HEK293 (cell line): ENCODE measurements around the gene SPACA4.

Source experiments
- CTCF ChIA-PET: fragments of 350-600 bp; formaldehyde crosslinking; extraction: SDS; loops from one replicate; lab custom pipeline; 2021; ENCODE audit warnings: antibody characterized with exemption; lab: Yijun Ruan, JAX
- POLR2A ChIA-PET: fragments of 300-600 bp; formaldehyde crosslinking; extraction: SDS; loops from one replicate; lab custom pipeline; 2020; ENCODE audit warnings: antibody characterized with exemption, inconsistent platforms; lab: Yijun Ruan, JAX
- H3K27ac ChIP-seq: fragments of 200-500 bp; sonication (Bioruptor generic); 2 replicates; pipeline ENCODE4 v1.5.1; 2014; ENCODE audit warnings: low read depth, low read length, control low read depth, inconsistent platforms; ENCODE audit errors: extremely low read depth
- H3K36me3 ChIP-seq, 2 experiments: fragments of 200-500 bp in 1 of 2; sonication (Bioruptor generic) in 1 of 2; 1 replicate in 1 of 2; 2 replicates in 1 of 2; pipeline ENCODE4 v1.5.1; 2014 to 2017; ENCODE audit warnings: inconsistent platforms in 2 of 2, low read length in 2 of 2; ENCODE audit not compliant: control insufficient read depth in 2 of 2, insufficient read depth in 1 of 2
- H3K4me1 ChIP-seq: fragments of 200-500 bp; sonication (Bioruptor generic); 2 replicates; pipeline ENCODE4 v1.5.1; 2014; ENCODE audit warnings: mild to moderate bottlenecking, low read length, inconsistent platforms; ENCODE audit not compliant: control insufficient read depth, insufficient read depth
- H3K4me3 ChIP-seq: 2 replicates; pipeline ENCODE4 v1.5.1; 2011; ENCODE audit warnings: low read depth, mild to moderate bottlenecking, control low read depth, low read length, moderate library complexity
- H3K9me3 ChIP-seq: fragments of 200-500 bp; sonication (Bioruptor generic); 2 replicates; pipeline ENCODE4 v1.5.1; 2014; ENCODE audit warnings: low read depth, low read length, inconsistent platforms; ENCODE audit not compliant: control insufficient read depth, insufficient read depth
- EGR2 ChIP-seq: fragments of 450-650 bp; formaldehyde crosslinking; IDR thresholded peaks from 2 replicates; pipeline ENCODE4 v1.5.1; 2016; ENCODE audit warnings: low read depth, missing biosample characterization, missing genetic modification characterization
- FEZF1 ChIP-seq: fragments of 450-650 bp; formaldehyde crosslinking; IDR thresholded peaks from 2 replicates; pipeline ENCODE4 v1.5.1; 2016; ENCODE audit warnings: missing biosample characterization, missing genetic modification characterization
- GLIS1 ChIP-seq: fragments of 450-650 bp; formaldehyde crosslinking; IDR thresholded peaks from 2 replicates; pipeline ENCODE4 v1.5.1; 2016; ENCODE audit warnings: missing biosample characterization, missing genetic modification characterization
- HOXD13 ChIP-seq: sonication (generic); formaldehyde crosslinking; IDR thresholded peaks from 2 replicates; pipeline ENCODE4 v1.8.0; 2022; ENCODE audit warnings: missing genetic modification reagents, borderline replicate concordance
- MZF1 ChIP-seq: fragments of 450-650 bp; formaldehyde crosslinking; IDR thresholded peaks from 2 replicates; pipeline ENCODE4 v1.5.1; 2017; ENCODE audit warnings: missing biosample characterization, missing genetic modification characterization, borderline replicate concordance
- REPIN1 ChIP-seq: fragments of 450-650 bp; formaldehyde crosslinking; IDR thresholded peaks from 2 replicates; pipeline ENCODE4 v1.5.1; 2017; ENCODE audit warnings: missing biosample characterization, missing genetic modification characterization, low read depth
- SCRT2 ChIP-seq: fragments of 450-650 bp; formaldehyde crosslinking; IDR thresholded peaks from 2 replicates; pipeline ENCODE4 v1.5.1; 2016; ENCODE audit warnings: missing biosample characterization, missing genetic modification characterization
- ZFP37 ChIP-seq: fragments of 450-650 bp; formaldehyde crosslinking; IDR thresholded peaks from 2 replicates; pipeline ENCODE4 v1.5.1; 2016; ENCODE audit warnings: missing biosample characterization, missing genetic modification characterization
- ZNF121 ChIP-seq: fragments of 450-650 bp; formaldehyde crosslinking; IDR thresholded peaks from 2 replicates; pipeline ENCODE4 v1.5.1; 2016; ENCODE audit warnings: missing biosample characterization, missing genetic modification characterization
- ZNF221 ChIP-seq: fragments of 450-650 bp; formaldehyde crosslinking; IDR thresholded peaks from 2 replicates; pipeline ENCODE4 v1.5.1; 2017; ENCODE audit warnings: missing biosample characterization, missing genetic modification characterization, borderline replicate concordance
- ZNF223 ChIP-seq: fragments of 450-650 bp; formaldehyde crosslinking; IDR thresholded peaks from 2 replicates; pipeline ENCODE4 v1.5.1; 2016; ENCODE audit warnings: missing biosample characterization, missing genetic modification characterization
- ZNF274 ChIP-seq, 2 experiments: fragments of 200-500 bp in 1 of 2; fragments of 450-650 bp in 1 of 2; sonication (Bioruptor generic) in 1 of 2; formaldehyde crosslinking in 1 of 2; IDR thresholded peaks; 2 replicates each; pipeline versions ENCODE4 v1.5.1 to v1.6.1; 2014 to 2016; ENCODE audit warnings: borderline replicate concordance in 1 of 2, inconsistent platforms in 1 of 2, low read length in 1 of 2, missing biosample characterization in 1 of 2, missing genetic modification characterization in 1 of 2
- ZNF37A ChIP-seq: fragments of 450-650 bp; IDR thresholded peaks from 2 replicates; pipeline ENCODE4 v1.5.1; 2018; ENCODE audit warnings: missing biosample characterization, missing genetic modification characterization
- ZNF514 ChIP-seq: fragments of 450-650 bp; formaldehyde crosslinking; IDR thresholded peaks from 2 replicates; pipeline ENCODE4 v1.5.1; 2016; ENCODE audit warnings: missing biosample characterization, missing genetic modification characterization
- ZNF785 ChIP-seq: fragments of 450-650 bp; formaldehyde crosslinking; IDR thresholded peaks from 2 replicates; pipeline ENCODE4 v1.5.1; 2016; ENCODE audit warnings: missing biosample characterization, missing genetic modification characterization
- ZNF837 ChIP-seq: fragments of 450-650 bp; formaldehyde crosslinking; IDR thresholded peaks from 2 replicates; pipeline ENCODE4 v1.5.1; 2016; ENCODE audit warnings: missing biosample characterization, missing genetic modification characterization
- ZSCAN23 ChIP-seq: fragments of 450-650 bp; formaldehyde crosslinking; IDR thresholded peaks from 2 replicates; pipeline ENCODE4 v1.5.1; 2016; ENCODE audit warnings: missing biosample characterization, missing genetic modification characterization
- ZXDB ChIP-seq: fragments of 450-650 bp; formaldehyde crosslinking; IDR thresholded peaks from 2 replicates; pipeline ENCODE4 v1.5.1; 2016; ENCODE audit warnings: missing biosample characterization, missing genetic modification characterization
- TF ChIP-seq, protein P1 (sequence below): fragments of 450-650 bp; formaldehyde crosslinking; IDR thresholded peaks from 2 replicates; pipeline ENCODE4 v1.5.1; 2016; ENCODE audit warnings: missing biosample characterization, missing genetic modification characterization
- TF ChIP-seq, protein P2 (sequence below): fragments of 450-650 bp; formaldehyde crosslinking; IDR thresholded peaks from 2 replicates; pipeline ENCODE4 v1.5.1; 2016; ENCODE audit warnings: missing biosample characterization, missing genetic modification characterization
- TF ChIP-seq, protein P3 (sequence below): fragments of 450-650 bp; formaldehyde crosslinking; conservative IDR thresholded peaks from 2 replicates; pipeline ENCODE4 v1.5.1; 2016; ENCODE audit warnings: low read depth, missing biosample characterization, missing genetic modification characterization
- TF ChIP-seq, protein P4 (sequence below): fragments of 450-650 bp; formaldehyde crosslinking; IDR thresholded peaks from 2 replicates; pipeline ENCODE4 v1.5.1; 2016; ENCODE audit warnings: missing biosample characterization, missing genetic modification characterization
- TF ChIP-seq, protein P5 (sequence below): fragments of 450-650 bp; formaldehyde crosslinking; IDR thresholded peaks from 2 replicates; pipeline ENCODE4 v1.5.1; 2016; ENCODE audit warnings: missing biosample characterization, missing genetic modification characterization
- TF ChIP-seq, protein P6 (sequence below): fragments of 450-650 bp; formaldehyde crosslinking; IDR thresholded peaks from 2 replicates; pipeline ENCODE4 v1.5.1; 2016; ENCODE audit warnings: missing biosample characterization, missing genetic modification characterization

The SPACA4 gene

DNA sequence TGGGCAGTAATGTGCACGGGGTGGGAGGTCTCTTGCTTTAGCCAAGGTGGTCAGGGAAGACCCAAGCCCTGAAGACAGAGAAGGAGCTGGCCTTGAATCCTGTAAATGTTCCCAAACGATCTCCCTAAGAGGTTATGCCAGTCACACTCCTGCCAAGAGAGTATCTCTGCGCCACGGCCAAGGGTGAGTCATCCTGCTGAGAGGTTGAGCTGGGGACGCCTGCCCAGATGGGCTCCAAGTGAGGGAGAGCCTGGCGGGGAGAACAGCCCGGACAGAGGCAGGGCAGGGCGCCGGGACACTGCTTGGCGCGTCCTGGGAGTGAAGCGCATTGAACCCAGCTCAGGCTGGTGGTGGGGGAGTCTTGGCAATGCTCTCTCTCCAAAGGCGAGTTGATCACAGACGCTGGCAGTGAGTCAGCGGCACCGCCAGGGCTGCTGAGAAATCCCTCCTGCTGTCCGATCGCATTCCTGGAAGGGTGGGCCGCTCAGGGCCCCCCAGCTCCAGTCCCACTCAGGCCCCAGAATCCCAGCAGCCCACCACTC is 38.1 kb upstream of the SPACA4 start:
- ChIA-PET CTCF (interaction anchor here (0.6 to 1.8 kb wide), 4 partner anchors 16 to 63 kb away, joined by 3 to 9 read pairs (median 6); no protein-coding TSS in a partner anchor), POLR2A (interaction anchor here (0.6 to 1.6 kb wide), 8 partner anchors 8 to 313 kb away, joined by 3 to 9 read pairs (median 4); partner anchors contain the start of genes CARD8, RPL18 and SPHK2)
- H3K27ac ChIP-seq: peak overlapping the region; percentile 58; the same call in 1 of the 2 replicates
- no peaks in the 10 kb centered on the region for H3K36me3 ChIP-seq
- 0 out of 2 replicates have a peak overlapping the region, but pooled peaks have one; percentile 2 for H3K4me3 ChIP-seq
- H3K9me3 ChIP-seq: no peaks in the 10 kb centered on the region
- peaks cover 11% of the 10 kb centered on the region for H3K4me1 ChIP-seq
- no peak for TF ChIP-seq ZNF221 (tag by site-specific recombination)
- no peak for TF ChIP-seq ZNF37A
- no peak for TF ChIP-seq ZNF274 (IDR thresholded peaks at IDR 0.05; ENCODE audit: low read length)
- TF ChIP-seq ZNF274 (tag by site-specific recombination; IDR thresholded peaks at IDR 0.05; ENCODE audit: borderline replicate concordance): no peak
- no peak for TF ChIP-seq EGR2 (tag by site-specific recombination)
- TF ChIP-seq, protein P1, sequence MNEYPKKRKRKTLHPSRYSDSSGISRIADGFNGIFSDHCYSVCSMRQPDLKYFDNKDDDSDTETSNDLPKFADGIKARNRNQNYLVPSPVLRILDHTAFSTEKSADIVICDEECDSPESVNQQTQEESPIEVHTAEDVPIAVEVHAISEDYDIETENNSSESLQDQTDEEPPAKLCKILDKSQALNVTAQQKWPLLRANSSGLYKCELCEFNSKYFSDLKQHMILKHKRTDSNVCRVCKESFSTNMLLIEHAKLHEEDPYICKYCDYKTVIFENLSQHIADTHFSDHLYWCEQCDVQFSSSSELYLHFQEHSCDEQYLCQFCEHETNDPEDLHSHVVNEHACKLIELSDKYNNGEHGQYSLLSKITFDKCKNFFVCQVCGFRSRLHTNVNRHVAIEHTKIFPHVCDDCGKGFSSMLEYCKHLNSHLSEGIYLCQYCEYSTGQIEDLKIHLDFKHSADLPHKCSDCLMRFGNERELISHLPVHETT: no peak
- no peak for TF ChIP-seq HOXD13
- TF ChIP-seq FEZF1: no peak
- TF ChIP-seq, protein P2, sequence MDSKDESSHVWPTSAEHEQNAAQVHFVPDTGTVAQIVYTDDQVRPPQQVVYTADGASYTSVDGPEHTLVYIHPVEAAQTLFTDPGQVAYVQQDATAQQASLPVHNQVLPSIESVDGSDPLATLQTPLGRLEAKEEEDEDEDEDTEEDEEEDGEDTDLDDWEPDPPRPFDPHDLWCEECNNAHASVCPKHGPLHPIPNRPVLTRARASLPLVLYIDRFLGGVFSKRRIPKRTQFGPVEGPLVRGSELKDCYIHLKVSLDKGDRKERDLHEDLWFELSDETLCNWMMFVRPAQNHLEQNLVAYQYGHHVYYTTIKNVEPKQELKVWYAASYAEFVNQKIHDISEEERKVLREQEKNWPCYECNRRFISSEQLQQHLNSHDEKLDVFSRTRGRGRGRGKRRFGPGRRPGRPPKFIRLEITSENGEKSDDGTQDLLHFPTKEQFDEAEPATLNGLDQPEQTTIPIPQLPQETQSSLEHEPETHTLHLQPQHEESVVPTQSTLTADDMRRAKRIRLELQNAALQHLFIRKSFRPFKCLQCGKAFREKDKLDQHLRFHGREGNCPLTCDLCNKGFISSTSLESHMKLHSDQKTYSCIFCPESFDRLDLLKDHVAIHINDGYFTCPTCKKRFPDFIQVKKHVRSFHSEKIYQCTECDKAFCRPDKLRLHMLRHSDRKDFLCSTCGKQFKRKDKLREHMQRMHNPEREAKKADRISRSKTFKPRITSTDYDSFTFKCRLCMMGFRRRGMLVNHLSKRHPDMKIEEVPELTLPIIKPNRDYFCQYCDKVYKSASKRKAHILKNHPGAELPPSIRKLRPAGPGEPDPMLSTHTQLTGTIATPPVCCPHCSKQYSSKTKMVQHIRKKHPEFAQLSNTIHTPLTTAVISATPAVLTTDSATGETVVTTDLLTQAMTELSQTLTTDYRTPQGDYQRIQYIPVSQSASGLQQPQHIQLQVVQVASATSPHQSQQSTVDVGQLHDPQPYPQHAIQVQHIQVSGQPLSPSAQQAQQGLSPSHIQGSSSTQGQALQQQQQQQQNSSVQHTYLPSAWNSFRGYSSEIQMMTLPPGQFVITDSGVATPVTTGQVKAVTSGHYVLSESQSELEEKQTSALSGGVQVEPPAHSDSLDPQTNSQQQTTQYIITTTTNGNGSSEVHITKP (tag by site-specific recombination): peak; percentile 44; the same call in 1 of the 2 replicates
- no peak for TF ChIP-seq ZNF837 (tag by site-specific recombination)
- no peak for TF ChIP-seq ZXDB
- TF ChIP-seq, protein P3, sequence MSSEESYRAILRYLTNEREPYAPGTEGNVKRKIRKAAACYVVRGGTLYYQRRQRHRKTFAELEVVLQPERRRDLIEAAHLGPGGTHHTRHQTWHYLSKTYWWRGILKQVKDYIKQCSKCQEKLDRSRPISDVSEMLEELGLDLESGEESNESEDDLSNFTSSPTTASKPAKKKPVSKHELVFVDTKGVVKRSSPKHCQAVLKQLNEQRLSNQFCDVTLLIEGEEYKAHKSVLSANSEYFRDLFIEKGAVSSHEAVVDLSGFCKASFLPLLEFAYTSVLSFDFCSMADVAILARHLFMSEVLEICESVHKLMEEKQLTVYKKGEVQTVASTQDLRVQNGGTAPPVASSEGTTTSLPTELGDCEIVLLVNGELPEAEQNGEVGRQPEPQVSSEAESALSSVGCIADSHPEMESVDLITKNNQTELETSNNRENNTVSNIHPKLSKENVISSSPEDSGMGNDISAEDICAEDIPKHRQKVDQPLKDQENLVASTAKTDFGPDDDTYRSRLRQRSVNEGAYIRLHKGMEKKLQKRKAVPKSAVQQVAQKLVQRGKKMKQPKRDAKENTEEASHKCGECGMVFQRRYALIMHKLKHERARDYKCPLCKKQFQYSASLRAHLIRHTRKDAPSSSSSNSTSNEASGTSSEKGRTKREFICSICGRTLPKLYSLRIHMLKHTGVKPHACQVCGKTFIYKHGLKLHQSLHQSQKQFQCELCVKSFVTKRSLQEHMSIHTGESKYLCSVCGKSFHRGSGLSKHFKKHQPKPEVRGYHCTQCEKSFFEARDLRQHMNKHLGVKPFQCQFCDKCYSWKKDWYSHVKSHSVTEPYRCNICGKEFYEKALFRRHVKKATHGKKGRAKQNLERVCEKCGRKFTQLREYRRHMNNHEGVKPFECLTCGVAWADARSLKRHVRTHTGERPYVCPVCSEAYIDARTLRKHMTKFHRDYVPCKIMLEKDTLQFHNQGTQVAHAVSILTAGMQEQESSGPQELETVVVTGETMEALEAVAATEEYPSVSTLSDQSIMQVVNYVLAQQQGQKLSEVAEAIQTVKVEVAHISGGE: no peak
- TF ChIP-seq GLIS1 (tag by site-specific recombination): peak; percentile 79
- no peak for TF ChIP-seq ZSCAN23
- TF ChIP-seq, protein P4, sequence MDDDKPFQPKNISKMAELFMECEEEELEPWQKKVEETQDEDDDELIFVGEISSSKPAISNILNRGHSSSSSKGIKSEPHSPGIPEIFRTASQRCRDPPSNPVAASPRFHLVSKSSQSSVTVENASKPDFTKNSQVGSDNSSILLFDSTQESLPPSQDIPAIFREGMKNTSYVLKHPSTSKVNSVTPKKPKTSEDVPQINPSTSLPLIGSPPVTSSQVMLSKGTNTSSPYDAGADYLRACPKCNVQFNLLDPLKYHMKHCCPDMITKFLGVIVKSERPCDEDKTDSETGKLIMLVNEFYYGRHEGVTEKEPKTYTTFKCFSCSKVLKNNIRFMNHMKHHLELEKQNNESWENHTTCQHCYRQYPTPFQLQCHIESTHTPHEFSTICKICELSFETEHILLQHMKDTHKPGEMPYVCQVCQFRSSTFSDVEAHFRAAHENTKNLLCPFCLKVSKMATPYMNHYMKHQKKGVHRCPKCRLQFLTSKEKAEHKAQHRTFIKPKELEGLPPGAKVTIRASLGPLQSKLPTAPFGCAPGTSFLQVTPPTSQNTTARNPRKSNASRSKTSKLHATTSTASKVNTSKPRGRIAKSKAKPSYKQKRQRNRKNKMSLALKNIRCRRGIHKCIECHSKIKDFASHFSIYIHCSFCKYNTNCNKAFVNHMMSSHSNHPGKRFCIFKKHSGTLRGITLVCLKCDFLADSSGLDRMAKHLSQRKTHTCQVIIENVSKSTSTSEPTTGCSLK: no peak
- TF ChIP-seq SCRT2 (tag by site-specific recombination): 0 out of 2 replicates have a peak, but pooled peaks have one; percentile 14
- TF ChIP-seq, protein P5, sequence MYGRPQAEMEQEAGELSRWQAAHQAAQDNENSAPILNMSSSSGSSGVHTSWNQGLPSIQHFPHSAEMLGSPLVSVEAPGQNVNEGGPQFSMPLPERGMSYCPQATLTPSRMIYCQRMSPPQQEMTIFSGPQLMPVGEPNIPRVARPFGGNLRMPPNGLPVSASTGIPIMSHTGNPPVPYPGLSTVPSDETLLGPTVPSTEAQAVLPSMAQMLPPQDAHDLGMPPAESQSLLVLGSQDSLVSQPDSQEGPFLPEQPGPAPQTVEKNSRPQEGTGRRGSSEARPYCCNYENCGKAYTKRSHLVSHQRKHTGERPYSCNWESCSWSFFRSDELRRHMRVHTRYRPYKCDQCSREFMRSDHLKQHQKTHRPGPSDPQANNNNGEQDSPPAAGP (tag by site-specific recombination): no peak
- TF ChIP-seq ZNF121 (tag by site-specific recombination): no peak
- no peak for TF ChIP-seq ZNF785 (tag by site-specific recombination)
- TF ChIP-seq REPIN1 (tag by site-specific recombination): no peak
- TF ChIP-seq MZF1: no peak
- TF ChIP-seq, protein P6, sequence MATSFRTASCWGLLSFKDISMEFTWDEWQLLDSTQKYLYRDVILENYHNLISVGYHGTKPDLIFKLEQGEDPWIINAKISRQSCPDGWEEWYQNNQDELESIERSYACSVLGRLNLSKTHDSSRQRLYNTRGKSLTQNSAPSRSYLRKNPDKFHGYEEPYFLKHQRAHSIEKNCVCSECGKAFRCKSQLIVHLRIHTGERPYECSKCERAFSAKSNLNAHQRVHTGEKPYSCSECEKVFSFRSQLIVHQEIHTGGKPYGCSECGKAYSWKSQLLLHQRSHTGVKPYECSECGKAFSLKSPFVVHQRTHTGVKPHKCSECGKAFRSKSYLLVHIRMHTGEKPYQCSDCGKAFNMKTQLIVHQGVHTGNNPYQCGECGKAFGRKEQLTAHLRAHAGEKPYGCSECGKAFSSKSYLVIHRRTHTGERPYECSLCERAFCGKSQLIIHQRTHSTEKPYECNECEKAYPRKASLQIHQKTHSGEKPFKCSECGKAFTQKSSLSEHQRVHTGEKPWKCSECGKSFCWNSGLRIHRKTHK (tag by site-specific recombination): no peak
- TF ChIP-seq ZNF514 (tag by site-specific recombination): no peak
- no peak for TF ChIP-seq ZNF223 (tag by site-specific recombination)
- TF ChIP-seq ZFP37: peak; percentile 70
